CD4-positive, alpha-beta T cell (primary cell): Measurements from ENCODE around the gene PRDM8. TPM values are rescaled to one million over a fixed set of nuclear protein-coding genes. Genes with fewer than 3 reads are reported as not detected.

Experiments
- ATAC-seq: fragments of 200-7000 bp; cut with Tn5 transposase; one replicate; pipeline ENCODE4 v1.10.0; 2022; ENCODE audit warnings: mild to moderate bottlenecking; ENCODE audit not compliant: poor library complexity
- CTCF ChIA-PET: fragments of 350-600 bp; sonication (Branson Sonifier 250); formaldehyde crosslinking; loops from one replicate; lab custom pipeline; 2021; ENCODE audit warnings: antibody characterized with exemption, inconsistent platforms; lab: Charles Lee
- POLR2A ChIA-PET: fragments of 350-600 bp; sonication (Branson Sonifier 250); formaldehyde crosslinking; loops from one replicate; lab custom pipeline; 2021; ENCODE audit warnings: antibody characterized with exemption, inconsistent platforms; lab: Charles Lee
- DNase-seq, 14 experiments: peaks; one replicate each; pipeline ENCODE4 v3.0.0-alpha.2; 2013 to 2020; ENCODE audit warnings: mixed read lengths in 2 of 14
- H3K27ac ChIP-seq, 2 donors: one replicate each; pipeline versions ENCODE4 v1.5.1 to v1.7.0; 2013; ENCODE audit warnings: low read length in 2 of 2, low read depth in 1 of 2, mild to moderate bottlenecking in 1 of 2
- H3K27me3 ChIP-seq, 2 experiments: 1 replicate in 1 of 2; 2 replicates in 1 of 2; pipeline versions ENCODE4 v1.6.1 to v1.7.0; 2013; ENCODE audit warnings: low read length in 2 of 2, control low read depth in 1 of 2, mild to moderate bottlenecking in 1 of 2, moderate library complexity in 1 of 2; ENCODE audit not compliant: insufficient read depth in 2 of 2, control insufficient read depth in 1 of 2
- H3K36me3 ChIP-seq: one replicate; pipeline ENCODE4 v1.6.1; 2013; ENCODE audit warnings: low read length, control low read depth; ENCODE audit not compliant: insufficient read depth
- H3K4me1 ChIP-seq: one replicate; pipeline ENCODE4 v1.6.1; 2013; ENCODE audit warnings: low read length, control low read depth; ENCODE audit not compliant: insufficient read depth
- H3K4me3 ChIP-seq: one replicate; pipeline ENCODE4 v1.5.1; 2013; ENCODE audit warnings: mild to moderate bottlenecking, low read length, moderate library complexity
- H3K9me3 ChIP-seq, 2 experiments: 1 replicate in 1 of 2; 2 replicates in 1 of 2; pipeline versions ENCODE4 v1.6.1 to v1.7.0; 2013; ENCODE audit warnings: low read length in 2 of 2, mild to moderate bottlenecking in 2 of 2, control low read depth in 1 of 2, moderate library complexity in 1 of 2; ENCODE audit not compliant: control insufficient read depth in 1 of 2, insufficient read depth in 1 of 2
- H3K27ac Mint-ChIP-seq: one replicate; pipeline ENCODE4 v1.8.0; 2020; ENCODE audit warnings: mixed read lengths
- H3K27me3 Mint-ChIP-seq: one replicate; pipeline ENCODE4 v1.8.0; 2021; ENCODE audit warnings: mixed read lengths
- H3K36me3 Mint-ChIP-seq: one replicate; pipeline ENCODE4 v1.8.0; 2021; ENCODE audit warnings: low read depth, mixed read lengths
- H3K4me1 Mint-ChIP-seq: one replicate; pipeline ENCODE4 v1.8.0; 2021; ENCODE audit warnings: low read depth, mixed read lengths
- H3K4me3 Mint-ChIP-seq: one replicate; pipeline ENCODE4 v1.8.0; 2020; ENCODE audit warnings: mild to moderate bottlenecking, mixed read lengths
- H3K9me3 Mint-ChIP-seq: one replicate; pipeline ENCODE4 v1.8.0; 2020; ENCODE audit warnings: mixed read lengths
- intact Hi-C, 2 experiments: fragments of 100-400 bp; cut with DNase I in 1 of 2; cut with micrococcal nuclease in 1 of 2; formaldehyde crosslinking; loops; one replicate each; pipeline versions ENCODE4 v1.15.1 to v1.9.0; 2023 to 2025; cut with DNase I, micrococcal nuclease
- total RNA-seq, 174 experiments: library from RNA in 2 of 174; stranded (reverse) in 2 of 174; gene quantifications; one replicate each; pipeline ENCODE4 v1.2.3 and lab custom pipeline; 2021 to 2026
- TF ChIP-seq, protein P1 (sequence below): fragments of 200-600 bp; IDR thresholded peaks from one replicate; pipeline ENCODE4 v1.8.0; 2022; ENCODE audit warnings: antibody characterized with exemption, mild to moderate bottlenecking

PRDM8 gene
- total RNA-seq, 2 experiments from 2014 or later, result 4.2 to 5.1 TPM

DNA sequence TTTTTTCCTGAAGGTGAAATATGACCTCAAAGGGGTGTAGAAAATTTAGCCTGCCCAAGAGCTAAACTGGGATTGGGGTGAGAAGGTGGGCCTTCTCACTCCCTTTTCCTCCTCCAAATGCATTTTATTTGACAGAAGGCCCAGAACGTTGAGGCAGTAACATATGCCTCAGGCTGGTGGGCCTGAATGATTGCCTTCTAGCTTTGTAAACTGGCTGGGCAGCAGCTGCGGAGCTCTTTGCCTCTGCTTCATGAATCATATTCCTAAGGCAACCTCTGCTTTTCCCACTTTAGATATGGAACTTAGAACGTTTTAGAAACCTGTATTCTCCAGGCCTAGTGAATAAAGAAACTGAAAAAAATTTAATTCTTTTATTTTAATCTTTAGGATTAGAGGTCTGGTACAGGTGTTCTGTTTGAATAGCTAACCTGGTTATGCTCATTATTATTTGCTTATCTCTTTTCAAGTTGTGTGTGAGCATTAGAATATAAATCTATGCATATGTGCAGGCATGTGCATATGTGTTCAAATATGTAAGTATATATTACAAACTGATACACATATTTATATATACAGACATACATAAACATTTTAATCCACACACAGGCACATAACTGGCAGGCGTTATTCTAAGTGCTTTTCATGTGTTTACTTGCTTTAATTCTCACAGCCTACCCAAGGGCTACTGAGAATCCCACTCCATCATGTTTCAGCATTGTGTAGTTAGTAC, 11.5 kb downstream of the PRDM8 start:
- H3K27me3 ChIP-seq, result no peaks in the 10 kb centered on the region
- ChIA-PET CTCF (interaction anchor here (1.4 kb wide), 1 partner anchor 25 kb away, joined by 3 read pairs; no protein-coding TSS in a partner anchor), POLR2A (interaction anchor here (1.7 kb wide), 1 partner anchor 24 kb away, joined by 4 read pairs; no protein-coding TSS in a partner anchor)
- ATAC-seq (no peak), DNase-seq (no peak)
- H3K4me1 ChIP-seq, result no peaks in the 10 kb centered on the region
- H3K4me3 Mint-ChIP-seq, result peak overlapping the region; percentile 39
- no peaks in the 10 kb centered on the region for H3K4me1 Mint-ChIP-seq
- H3K9me3 Mint-ChIP-seq, result no peaks in the 10 kb centered on the region
- H3K9me3 ChIP-seq, result no peaks in the 10 kb centered on the region
- H3K27me3 Mint-ChIP-seq, result peaks cover 13% of the 10 kb centered on the region
- no peaks in the 10 kb centered on the region for H3K36me3 ChIP-seq
- no peaks in the 10 kb centered on the region for H3K36me3 Mint-ChIP-seq
- no peak overlapping the region for H3K27ac ChIP-seq
- TF ChIP-seq, protein P1, sequence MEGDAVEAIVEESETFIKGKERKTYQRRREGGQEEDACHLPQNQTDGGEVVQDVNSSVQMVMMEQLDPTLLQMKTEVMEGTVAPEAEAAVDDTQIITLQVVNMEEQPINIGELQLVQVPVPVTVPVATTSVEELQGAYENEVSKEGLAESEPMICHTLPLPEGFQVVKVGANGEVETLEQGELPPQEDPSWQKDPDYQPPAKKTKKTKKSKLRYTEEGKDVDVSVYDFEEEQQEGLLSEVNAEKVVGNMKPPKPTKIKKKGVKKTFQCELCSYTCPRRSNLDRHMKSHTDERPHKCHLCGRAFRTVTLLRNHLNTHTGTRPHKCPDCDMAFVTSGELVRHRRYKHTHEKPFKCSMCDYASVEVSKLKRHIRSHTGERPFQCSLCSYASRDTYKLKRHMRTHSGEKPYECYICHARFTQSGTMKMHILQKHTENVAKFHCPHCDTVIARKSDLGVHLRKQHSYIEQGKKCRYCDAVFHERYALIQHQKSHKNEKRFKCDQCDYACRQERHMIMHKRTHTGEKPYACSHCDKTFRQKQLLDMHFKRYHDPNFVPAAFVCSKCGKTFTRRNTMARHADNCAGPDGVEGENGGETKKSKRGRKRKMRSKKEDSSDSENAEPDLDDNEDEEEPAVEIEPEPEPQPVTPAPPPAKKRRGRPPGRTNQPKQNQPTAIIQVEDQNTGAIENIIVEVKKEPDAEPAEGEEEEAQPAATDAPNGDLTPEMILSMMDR, result no peak
- intact Hi-C loops, result loop anchor here (5.0 to 10.0 kb wide), 2 partner anchors 846 to 1266 kb away; no protein-coding TSS in a partner anchor
- H3K27ac Mint-ChIP-seq, result no peak overlapping the region
- no peak overlapping the region for H3K4me3 ChIP-seq

DNA sequence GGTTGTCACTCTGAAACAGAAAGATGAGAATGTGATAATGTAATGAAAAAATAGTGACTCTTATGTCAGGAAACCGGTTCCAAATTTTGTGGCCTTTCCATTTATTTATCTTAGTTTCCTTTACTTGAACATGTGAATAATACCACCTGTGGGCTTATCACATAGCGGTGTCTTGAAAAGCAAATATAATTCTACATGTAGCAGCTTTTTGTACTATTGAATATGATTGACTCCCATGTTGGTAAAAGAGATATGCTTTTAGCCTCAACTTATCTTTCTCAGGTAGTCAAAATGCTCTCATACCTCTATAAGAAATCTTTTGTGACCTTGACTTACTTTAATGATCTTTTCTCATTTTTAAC, 12.0 kb downstream of the PRDM8 start:
- Mint-ChIP-seq H3K9me3 (no peaks in the 10 kb centered on the region), H3K4me1 (no peaks in the 10 kb centered on the region), H3K27ac (no peak overlapping the region), H3K36me3 (no peaks in the 10 kb centered on the region), H3K27me3 (peaks cover 13% of the 10 kb centered on the region), H3K4me3 (no peak overlapping the region)
- CTCF ChIA-PET, result interaction anchor here (1.4 kb wide), 1 partner anchor 26 kb away, joined by 3 read pairs; no protein-coding TSS in a partner anchor
- POLR2A ChIA-PET, result interaction anchor here (1.7 kb wide), 1 partner anchor 24 kb away, joined by 4 read pairs; no protein-coding TSS in a partner anchor
- Histone ChIP-seq H3K36me3 (no peaks in the 10 kb centered on the region), H3K4me3 (no peak overlapping the region), H3K9me3 (no peaks in the 10 kb centered on the region), H3K4me1 (no peaks in the 10 kb centered on the region), H3K27me3 (no peaks in the 10 kb centered on the region), H3K27ac (no peak overlapping the region)
- ATAC-seq (no peak), DNase-seq (no peak)
- TF ChIP-seq, protein P1, result no peak
- intact Hi-C loops, result loop anchor here (5.0 to 10.0 kb wide), 2 partner anchors 845 to 1267 kb away; no protein-coding TSS in a partner anchor

DNA sequence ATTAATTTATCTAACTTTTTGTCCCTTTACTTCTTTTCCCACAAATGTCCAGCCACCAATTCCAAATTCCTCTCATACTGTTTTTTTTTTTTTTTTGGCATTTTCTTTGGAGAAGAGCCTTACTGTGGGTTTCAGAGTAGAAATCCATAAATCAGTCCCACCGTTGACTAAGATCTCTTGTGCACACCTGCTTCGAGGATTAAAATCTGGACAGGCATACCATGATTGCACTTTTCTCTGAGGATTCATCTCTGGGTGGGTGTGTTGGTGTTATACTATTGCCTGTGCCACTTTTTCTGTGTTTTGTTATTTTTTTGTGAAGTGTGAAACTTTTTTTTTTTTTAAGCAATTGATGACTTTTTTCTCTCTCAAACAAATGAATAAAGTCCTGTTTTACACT, 13.2 kb downstream of the PRDM8 start:
- Histone ChIP-seq H3K36me3 (no peaks in the 10 kb centered on the region), H3K9me3 (no peaks in the 10 kb centered on the region), H3K4me3 (no peak overlapping the region), H3K27ac (no peak overlapping the region), H3K4me1 (no peaks in the 10 kb centered on the region), H3K27me3 (no peaks in the 10 kb centered on the region)
- ChIA-PET CTCF (no interaction called here), POLR2A (interaction anchor here (1.7 kb wide), 1 partner anchor 25 kb away, joined by 4 read pairs; no protein-coding TSS in a partner anchor)
- intact Hi-C loops, result loop anchor here in 1 of 2 experiments (10.0 kb wide), 1 partner anchor 636 kb away; no protein-coding TSS in a partner anchor
- DNase-seq (no peak), ATAC-seq (no peak)
- H3K27ac Mint-ChIP-seq, result no peak overlapping the region
- H3K27me3 Mint-ChIP-seq, result peaks cover 16% of the 10 kb centered on the region
- H3K36me3 Mint-ChIP-seq, result no peaks in the 10 kb centered on the region
- TF ChIP-seq, protein P1, result no peak
- no peak overlapping the region for H3K4me3 Mint-ChIP-seq
- H3K4me1 Mint-ChIP-seq, result no peaks in the 10 kb centered on the region
- H3K9me3 Mint-ChIP-seq, result no peaks in the 10 kb centered on the region
